HFFc6 (cell line): Measurements from ENCODE around the gene DACH2. TPM values are rescaled to one million over a fixed set of nuclear protein-coding genes. Genes with fewer than 3 reads are reported as not detected.

ENCODE experiments used
- DNase-seq: peaks from one replicate; pipeline ENCODE4 v3.0.0-alpha.2; 2018
- H3K27ac Mint-ChIP-seq: 2 replicates; pipeline ENCODE4 v1.8.0; 2020; ENCODE audit warnings: mild to moderate bottlenecking, mixed read lengths
- H3K27me3 Mint-ChIP-seq: 2 replicates; pipeline ENCODE4 v1.8.0; 2021; ENCODE audit warnings: mild to moderate bottlenecking, moderate library complexity, mixed read lengths; ENCODE audit not compliant: insufficient read depth
- H3K36me3 Mint-ChIP-seq: 2 replicates; pipeline ENCODE4 v1.8.0; 2021; ENCODE audit warnings: low read depth, mixed read lengths
- H3K4me1 Mint-ChIP-seq: 2 replicates; pipeline ENCODE4 v1.8.0; 2020; ENCODE audit warnings: low read depth, mixed read lengths
- H3K4me3 Mint-ChIP-seq: 2 replicates; pipeline ENCODE4 v1.8.0; 2020; ENCODE audit warnings: mild to moderate bottlenecking, moderate library complexity, mixed read lengths
- H3K9me3 Mint-ChIP-seq: 2 replicates; pipeline ENCODE4 v1.8.0; 2020; ENCODE audit warnings: mild to moderate bottlenecking, mixed read lengths
- CTCF ChIP-seq: fragments of 200-600 bp; sonication (generic); IDR thresholded peaks from 2 replicates; pipeline ENCODE4 v1.5.0; 2021; ENCODE audit warnings: antibody characterized with exemption, mild to moderate bottlenecking
- total RNA-seq, 6 experiments: library from RNA; stranded (reverse); fragmentation: NEBNext Ultra II Directional; extraction: Animal tissue kit (Norgen Biotek cat#: 25700); gene quantifications; 2 replicates in 1 of 6; 3 replicates in 5 of 6; pipeline ENCODE4 v1.2.3, GENCODE V29; 2021

Gene DACH2
- total RNA-seq, 6 experiments from 2014 or later = not detected

GRCh38 chrX:86137071-86137470 is 11.2 kb upstream of the DACH2 start:
- H3K36me3 Mint-ChIP-seq = no peaks in the 10 kb centered on the region
- no peak for TF ChIP-seq CTCF
- H3K4me1 Mint-ChIP-seq = peaks cover 48% of the 10 kb centered on the region
- peak overlapping the region; percentile 47; the same call in 1 of the 2 replicates for H3K27ac Mint-ChIP-seq
- no peaks in the 10 kb centered on the region for H3K9me3 Mint-ChIP-seq
- DNase-seq = peak; percentile 55
- H3K4me3 Mint-ChIP-seq = 0 out of 2 replicates have a peak overlapping the region, but pooled peaks have one; percentile 11
- H3K27me3 Mint-ChIP-seq = no peaks in the 10 kb centered on the region

GRCh38 chrX:86141786-86142185 is 6.5 kb upstream of the DACH2 start:
- H3K4me3 Mint-ChIP-seq = no peak overlapping the region
- peaks cover 4% of the 10 kb centered on the region; the same call in 1 of the 2 replicates for H3K27me3 Mint-ChIP-seq
- no peak for DNase-seq
- no peaks in the 10 kb centered on the region for H3K36me3 Mint-ChIP-seq
- no peaks in the 10 kb centered on the region for H3K9me3 Mint-ChIP-seq
- H3K27ac Mint-ChIP-seq = no peak overlapping the region
- H3K4me1 Mint-ChIP-seq = peaks cover 31% of the 10 kb centered on the region
- no peak for TF ChIP-seq CTCF

GRCh38 chrX:86146102-86146501 is 2.1 kb upstream of the DACH2 start:
- no peak overlapping the region for H3K27ac Mint-ChIP-seq
- peaks cover 16% of the 10 kb centered on the region for H3K27me3 Mint-ChIP-seq
- DNase-seq = no peak
- peaks cover 5% of the 10 kb centered on the region; the same call in 1 of the 2 replicates for H3K36me3 Mint-ChIP-seq
- no peaks in the 10 kb centered on the region for H3K9me3 Mint-ChIP-seq
- no peak overlapping the region for H3K4me3 Mint-ChIP-seq
- TF ChIP-seq CTCF = no peak
- H3K4me1 Mint-ChIP-seq = peaks cover 7% of the 10 kb centered on the region; the same call in 1 of the 2 replicates

GRCh38 chrX:86148594-86148993 is 343 bp downstream of the DACH2 start:
- H3K27me3 Mint-ChIP-seq = peaks cover 12% of the 10 kb centered on the region
- DNase-seq = no peak
- H3K4me3 Mint-ChIP-seq = peak overlapping the region; percentile 43; the same call in 1 of the 2 replicates
- no peaks in the 10 kb centered on the region for H3K9me3 Mint-ChIP-seq
- no peak for TF ChIP-seq CTCF
- no peak overlapping the region for H3K27ac Mint-ChIP-seq
- H3K4me1 Mint-ChIP-seq = peaks cover 7% of the 10 kb centered on the region; the same call in 1 of the 2 replicates
- peaks cover 5% of the 10 kb centered on the region; the same call in 1 of the 2 replicates for H3K36me3 Mint-ChIP-seq

GRCh38 chrX:86149119-86149518 is 868 bp downstream of the DACH2 start:
- Mint-ChIP-seq H3K27ac (no peak overlapping the region), H3K4me3 (peak overlapping the region; percentile 43; the same call in 1 of the 2 replicates), H3K4me1 (peaks cover 7% of the 10 kb centered on the region; the same call in 1 of the 2 replicates), H3K9me3 (no peaks in the 10 kb centered on the region), H3K27me3 (peaks cover 12% of the 10 kb centered on the region), H3K36me3 (peaks cover 5% of the 10 kb centered on the region; the same call in 1 of the 2 replicates)
- TF ChIP-seq CTCF = no peak
- no peak for DNase-seq
